CD4-positive, alpha-beta T cell treated with Interleukin-15 for 1 hour (primary cell): ENCODE measurements around the gene PLPP6.

Source experiments
- DNase-seq: peaks from one replicate; pipeline ENCODE4 v3.0.0-alpha.2; 2020

PLPP6 gene

DNA sequence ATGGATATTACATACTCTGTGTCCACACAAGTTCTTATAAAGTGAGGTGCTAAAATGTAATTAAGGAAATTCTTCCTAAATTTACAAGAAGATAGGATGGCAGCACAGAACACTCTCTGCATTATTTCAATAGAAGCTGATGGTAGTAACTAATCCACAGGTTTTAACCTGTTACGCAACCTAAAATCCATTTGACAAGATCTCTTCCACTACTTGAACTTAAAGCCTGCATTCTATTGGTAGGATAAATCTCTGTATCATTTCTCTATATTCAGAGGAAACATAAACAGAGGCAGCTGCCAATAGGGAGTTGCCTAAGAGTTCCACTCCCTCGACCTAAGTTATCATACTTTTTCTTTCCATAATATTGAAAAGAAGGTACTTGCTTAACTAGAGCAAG, 38.8 kb downstream of the PLPP6 start:
- DNase-seq = no peak

DNA sequence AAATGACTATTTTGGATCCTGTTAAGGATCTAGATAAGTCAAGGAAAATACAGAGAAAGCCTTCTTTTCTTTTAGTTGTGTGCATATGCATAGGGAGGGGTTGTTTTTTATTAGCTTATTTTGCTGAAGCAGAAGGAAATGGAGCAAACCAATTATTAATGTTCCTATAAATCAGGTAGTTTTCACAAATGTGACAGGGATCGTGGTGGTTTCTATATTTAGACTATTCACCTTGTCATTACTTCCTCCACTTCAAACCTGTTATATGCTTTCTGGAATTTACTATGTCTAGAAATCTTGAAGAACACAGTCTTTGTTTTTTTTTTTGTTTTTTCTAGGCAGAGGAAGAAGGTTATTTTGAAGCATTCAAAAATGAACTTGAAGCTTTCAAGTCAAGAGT, 39.4 kb downstream of the PLPP6 start:
- no peak for DNase-seq

DNA sequence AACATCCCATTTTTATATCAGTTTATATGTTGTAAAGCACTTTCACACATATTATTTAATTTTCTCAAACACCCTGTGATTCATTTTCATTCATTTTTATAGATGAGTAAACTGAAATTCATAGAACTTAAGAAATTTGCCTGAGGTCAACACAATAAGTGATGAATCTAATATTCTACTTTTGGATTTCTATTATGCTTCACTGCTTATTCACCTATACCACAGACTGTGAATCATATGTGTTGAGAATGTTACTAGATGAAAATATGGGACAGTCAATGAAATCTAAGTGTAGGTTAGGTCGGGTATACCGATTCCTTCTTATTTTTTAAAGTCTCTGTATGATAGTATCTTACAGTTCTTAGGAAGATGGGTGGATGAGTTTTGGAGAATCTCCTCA, 42.0 kb downstream of the PLPP6 start:
- DNase-seq = no peak

DNA sequence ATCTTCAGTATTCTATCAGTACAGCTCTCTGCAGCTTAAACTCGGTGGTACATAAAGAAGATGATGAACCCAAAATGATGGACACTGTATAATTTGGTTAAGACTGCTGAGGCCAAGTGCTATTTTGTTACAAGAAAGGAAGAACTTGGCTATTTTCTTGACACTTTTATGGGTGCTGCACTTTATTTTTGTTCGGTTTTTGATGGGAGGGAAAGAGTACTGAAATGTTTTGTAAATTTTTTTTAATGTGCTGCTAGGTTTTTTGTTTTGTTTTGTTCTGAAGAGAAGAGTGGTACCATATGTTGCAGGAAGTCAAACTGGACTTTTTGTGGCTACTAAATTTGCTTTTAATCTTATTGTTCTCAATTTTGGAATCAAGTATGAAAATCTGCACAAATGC, 43.9 kb downstream of the PLPP6 start:
- DNase-seq = no peak

DNA sequence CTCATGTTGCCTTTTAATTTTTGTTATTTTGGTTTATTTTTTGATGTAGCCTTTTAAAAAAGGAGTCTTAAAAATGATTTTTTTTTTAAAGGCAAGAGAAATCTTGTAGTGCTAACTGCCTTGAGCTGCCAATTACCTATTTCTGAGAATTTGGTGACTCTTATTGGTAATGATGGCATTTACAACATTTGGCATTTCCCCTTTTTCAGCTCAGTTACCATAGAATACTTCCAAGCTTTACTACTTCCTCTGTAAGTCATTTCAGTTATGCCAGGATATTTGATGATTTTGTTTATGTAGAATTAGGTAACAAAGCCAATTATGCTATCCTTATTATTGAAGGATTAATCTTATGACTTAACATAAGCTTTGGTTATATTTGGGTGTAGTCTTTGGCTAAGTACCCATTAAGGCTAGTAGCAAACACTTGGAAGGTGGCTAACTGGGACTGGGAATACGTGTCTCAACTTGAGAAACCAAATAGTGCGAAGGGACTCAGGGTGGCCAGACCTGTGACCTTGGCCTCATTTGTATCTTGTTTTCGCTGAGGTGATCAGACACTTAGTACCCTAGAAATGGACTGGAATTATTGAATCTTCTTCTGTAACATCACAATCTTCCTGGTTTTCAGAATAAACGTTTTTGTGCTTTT, 45.0 kb downstream of the PLPP6 start:
- DNase-seq = no peak

DNA sequence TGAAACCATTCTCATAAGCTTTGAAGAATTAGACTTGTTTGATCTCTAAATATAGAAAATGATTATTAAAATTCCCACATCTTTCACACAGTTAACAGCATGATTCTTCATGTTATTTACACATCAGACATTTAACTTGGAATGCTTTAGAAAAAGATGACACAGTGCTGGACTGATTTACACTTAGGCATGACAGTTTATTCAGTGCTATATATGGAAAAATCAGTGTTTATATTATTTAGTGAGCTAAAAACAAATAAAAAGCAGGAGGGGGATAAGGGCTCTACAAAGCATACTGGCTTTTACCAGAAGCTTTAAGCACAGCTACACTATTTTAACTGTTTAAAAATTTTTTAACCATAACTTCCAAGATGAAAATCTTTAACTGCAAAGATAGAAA, 47.3 kb downstream of the PLPP6 start:
- DNase-seq = no peak

DNA sequence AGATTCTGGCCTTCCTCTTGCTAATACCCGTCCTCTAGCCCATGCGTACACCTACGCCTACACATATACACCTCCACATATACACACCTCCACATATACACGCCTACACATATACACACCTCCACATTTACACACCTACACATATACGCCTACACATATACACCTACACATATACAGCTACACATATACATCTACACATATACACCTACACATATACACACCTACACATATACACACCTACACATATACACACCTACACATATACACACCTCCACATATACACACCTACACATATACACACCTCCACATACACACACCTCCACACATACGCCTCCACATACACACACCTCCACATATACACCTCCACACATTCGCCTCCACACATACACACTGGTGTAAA, 51.8 kb downstream of the PLPP6 start:
- no peak for DNase-seq

DNA sequence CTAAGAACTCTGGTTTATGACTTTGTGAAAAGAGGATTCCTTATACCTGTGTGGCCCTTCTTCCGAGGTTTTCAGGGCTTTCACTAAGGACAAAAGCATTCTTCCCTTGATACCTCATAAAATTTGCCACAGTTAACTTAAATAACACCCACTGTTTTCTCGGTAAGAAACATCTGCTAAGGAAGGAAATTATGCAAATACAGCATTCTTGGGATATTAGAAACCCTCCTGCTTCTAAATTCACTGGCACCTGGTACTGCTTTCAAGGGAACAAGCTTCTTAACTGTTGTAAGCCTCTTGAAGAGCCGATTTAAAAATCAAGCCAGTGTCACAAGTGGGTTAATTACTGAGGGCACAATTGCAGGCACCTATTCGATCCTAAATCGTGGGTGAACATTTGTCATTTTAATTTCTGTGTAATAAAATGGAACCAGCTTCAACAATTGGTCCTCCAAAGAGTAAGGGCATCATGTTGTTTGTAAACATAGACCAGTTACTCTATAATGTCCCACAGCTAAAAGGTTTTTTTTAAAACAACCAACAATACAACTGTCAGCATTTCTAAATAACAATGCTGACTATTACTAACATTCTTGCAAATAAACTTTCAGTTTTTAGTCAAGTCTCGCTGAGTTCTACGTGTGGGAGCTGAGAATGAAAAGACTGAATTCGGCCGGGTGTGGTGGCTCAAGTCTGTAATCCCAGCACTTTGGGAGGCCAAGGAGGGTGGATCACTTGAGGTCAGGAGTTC, 52.3 kb downstream of the PLPP6 start:
- no peak for DNase-seq
